Measurements from ENCODE around the gene CCR1.
"Not testable (repeated sequence)": the region's sequence is repeated elsewhere in the genome, so short reads cannot be mapped to it uniquely, and the experiment has no call there.

CCR1 gene

GRCh38 chr3:46163556-46164041 is 44.5 kb downstream of the CCR1 start:
- no peak for FAIRE-seq

GRCh38 chr3:46162975-46163555 is 45.0 kb downstream of the CCR1 start:
- no peak for FAIRE-seq

GRCh38 chr3:46157685-46158084 is 50.4 kb downstream of the CCR1 start:
- not testable (repeated sequence) for FAIRE-seq

GRCh38 chr3:46154311-46154710 is 53.8 kb downstream of the CCR1 start:
- FAIRE-seq, result no peak
